Urothelium cell line (cell line): Measurements from ENCODE around the gene RAD51B.

Source experiments
- DNase-seq: peaks from one replicate; pipeline ENCODE4 v3.0.0; 2011; ENCODE audit warnings: low spot score, mixed read lengths
- FAIRE-seq: peaks from 2 replicates; lab custom pipeline; 2011; peaks lifted over from hg19 to GRCh38; lab: Jason Lieb, UNC

Gene RAD51B

DNA sequence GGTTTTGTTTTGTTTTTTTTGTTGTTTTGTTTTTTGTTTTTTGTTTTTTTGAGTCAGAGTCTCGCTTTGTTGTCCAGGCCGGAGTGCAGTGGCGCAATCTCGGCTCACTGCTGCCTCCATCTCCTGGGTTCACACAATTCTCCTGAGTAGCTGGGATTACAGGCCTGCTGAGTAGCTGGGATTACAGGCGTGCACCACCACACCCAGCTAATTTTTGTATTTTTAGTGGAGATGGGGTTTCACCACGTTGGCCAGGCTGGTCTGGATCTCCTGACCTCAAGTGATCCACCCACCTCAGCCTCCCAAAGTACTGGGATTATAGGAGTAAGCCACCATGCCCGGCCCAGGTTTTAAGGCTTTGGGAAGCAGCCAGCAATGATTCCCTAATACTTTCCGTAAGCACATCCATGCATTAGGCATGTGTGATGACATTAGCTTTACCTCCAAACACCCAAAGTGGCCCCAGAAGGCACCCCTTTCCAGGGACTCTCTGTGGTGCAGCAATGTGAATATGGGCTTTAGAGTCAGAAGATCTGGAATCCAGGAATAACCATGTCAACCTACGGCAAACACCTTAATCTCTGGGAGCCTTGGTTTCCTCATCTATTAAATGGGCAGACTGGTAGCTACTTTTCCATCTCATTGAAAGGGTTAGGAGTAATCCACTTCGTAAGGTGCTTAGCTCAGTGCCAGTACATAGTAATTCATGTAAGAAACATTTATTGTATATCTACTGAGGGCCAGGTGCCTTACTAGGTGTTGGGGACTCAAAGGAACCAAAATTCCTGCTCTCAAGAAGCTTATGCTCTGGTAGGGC is 820.4 kb downstream of the RAD51B start:
- DNase-seq (no peak), FAIRE-seq (no peak)

DNA sequence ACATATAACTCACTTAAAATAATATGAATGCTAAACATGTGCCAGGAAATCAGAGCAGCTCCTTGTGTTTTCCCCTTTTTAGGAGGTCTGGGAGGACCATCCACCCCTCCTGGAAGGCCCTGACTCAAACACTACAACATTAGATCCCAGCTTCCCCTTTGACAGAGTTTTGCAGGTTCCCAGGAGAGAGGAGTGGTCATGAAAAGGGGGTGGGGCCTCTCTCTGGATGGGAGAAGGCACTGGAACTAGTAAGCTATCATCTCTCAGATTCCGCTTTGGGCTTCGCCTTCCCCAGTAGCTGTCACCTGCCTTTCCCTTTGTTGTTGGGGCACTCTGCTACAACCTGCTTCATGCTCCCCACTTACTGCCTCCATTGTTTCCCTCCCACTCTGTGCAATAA is 824.1 kb downstream of the RAD51B start:
- FAIRE-seq = peak; percentile 63
- DNase-seq = no peak

DNA sequence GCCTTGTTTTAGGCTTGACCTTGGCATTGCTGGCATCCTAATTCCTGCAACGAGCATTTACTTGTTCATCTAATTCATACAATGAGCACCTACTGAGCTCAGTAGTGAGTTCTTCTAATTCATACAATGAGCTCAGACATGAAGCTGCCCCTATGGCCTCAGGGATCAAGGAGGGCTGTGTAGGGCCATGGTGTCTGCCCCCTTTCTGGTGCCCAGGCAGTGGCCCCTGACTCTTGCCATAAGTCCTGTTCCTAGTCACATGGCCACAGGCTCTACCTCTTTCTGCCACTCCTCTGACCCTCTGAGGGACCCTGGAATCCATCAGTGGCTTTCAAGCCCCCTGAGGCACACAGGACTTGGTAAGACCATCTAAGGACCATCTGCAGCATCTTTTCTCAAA is 824.5 kb downstream of the RAD51B start:
- DNase-seq (no peak), FAIRE-seq (peak; percentile 52)

DNA sequence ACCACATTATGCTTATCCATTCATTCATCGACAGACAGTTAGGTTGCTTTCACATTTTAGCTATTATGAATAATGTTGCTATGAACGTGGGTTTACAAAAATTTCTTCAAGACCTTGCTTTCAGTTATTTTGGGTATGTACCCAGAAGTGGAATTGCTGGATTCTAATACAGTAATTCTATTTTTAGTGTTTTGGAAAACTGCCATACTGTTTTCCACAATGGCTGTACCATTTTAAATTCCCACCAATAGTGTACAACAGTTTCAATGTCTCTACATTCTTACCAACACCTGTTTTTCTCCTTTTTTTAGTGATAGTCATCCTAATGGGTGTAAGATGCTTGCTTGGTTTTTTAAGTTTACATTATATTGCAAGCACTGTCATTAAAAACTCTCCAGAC is 825.8 kb downstream of the RAD51B start:
- no peak for DNase-seq
- FAIRE-seq = no peak

DNA sequence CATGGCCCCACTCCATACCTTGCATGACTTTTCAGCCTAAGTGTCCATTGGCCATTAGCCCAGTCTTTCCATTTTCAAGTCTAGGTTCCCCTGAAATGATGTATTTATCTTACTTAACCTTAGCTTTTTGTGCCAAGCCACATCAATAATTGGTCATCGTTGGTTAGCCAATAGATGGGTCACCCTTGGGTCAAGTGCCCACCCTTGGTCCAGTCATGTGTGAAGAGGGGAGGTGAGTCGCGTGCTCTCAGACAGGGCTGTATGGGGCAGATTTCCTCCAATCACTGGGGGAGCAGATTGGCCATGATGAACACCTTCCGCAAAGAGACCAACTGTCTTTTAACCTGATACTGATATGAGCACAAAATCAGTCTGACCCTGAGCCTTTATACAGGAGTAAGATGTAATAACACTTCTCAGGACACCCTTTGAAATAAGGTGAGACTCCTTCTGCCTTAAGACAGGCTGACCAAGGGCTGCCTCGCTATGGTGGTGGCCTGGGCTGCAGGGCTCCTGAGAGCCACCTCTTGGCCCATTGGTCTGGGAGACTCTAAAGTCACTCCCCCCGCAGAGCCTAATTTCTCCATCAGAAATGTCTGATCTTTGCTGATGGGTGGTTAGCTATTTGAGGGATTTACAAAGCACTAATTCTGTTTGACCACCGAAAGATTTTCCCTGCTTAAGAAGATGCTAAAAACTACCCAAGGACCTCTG is 830.1 kb downstream of the RAD51B start:
- FAIRE-seq (peak; percentile 98), DNase-seq (no peak)

DNA sequence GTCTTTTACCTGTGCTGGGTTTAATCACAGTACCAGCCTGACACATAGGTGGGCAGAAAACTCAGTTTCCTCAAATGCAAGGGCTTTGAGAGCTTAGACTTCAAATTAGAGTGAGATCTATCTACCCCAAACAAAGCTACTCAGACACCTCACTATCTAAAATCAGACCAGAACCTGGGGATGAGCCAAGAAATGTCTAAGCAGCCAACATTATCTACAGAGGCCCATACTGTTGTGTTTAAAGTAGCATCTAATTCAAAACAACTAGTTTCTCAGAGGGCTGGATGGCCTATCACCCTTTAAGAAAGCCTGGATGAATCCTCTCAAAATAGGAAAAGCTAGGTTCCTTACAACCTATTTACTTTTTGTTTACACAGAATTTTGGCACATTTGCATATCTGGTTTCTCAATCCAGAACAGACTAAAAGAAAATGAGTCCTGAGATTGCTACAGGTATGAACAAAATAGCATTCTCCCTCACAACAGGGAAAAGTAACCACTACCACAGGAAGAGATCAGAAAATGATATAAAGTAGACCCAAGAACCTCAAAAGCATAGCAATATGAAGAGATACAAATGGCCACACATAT is 830.9 kb downstream of the RAD51B start:
- FAIRE-seq = no peak
- DNase-seq = no peak

DNA sequence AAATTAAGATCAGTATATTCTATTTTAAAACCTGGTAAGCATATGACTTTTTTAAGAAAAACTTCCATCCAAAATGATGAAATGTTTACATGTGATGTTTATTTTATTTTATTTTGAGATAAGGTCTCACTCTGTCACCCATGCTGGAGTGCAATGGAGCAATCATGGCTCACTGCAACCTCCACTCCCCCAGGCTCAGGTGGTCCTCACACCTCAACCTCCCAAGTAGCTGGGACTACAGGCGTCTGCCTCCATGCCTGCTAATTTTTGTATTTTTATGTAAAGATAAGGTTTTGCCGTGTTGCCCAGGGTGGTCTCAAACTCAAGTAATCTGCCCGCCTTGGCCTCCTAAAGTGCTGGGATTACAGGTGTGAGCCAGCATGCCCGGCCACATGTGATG is 831.5 kb downstream of the RAD51B start:
- FAIRE-seq (peak; percentile 50), DNase-seq (no peak)

DNA sequence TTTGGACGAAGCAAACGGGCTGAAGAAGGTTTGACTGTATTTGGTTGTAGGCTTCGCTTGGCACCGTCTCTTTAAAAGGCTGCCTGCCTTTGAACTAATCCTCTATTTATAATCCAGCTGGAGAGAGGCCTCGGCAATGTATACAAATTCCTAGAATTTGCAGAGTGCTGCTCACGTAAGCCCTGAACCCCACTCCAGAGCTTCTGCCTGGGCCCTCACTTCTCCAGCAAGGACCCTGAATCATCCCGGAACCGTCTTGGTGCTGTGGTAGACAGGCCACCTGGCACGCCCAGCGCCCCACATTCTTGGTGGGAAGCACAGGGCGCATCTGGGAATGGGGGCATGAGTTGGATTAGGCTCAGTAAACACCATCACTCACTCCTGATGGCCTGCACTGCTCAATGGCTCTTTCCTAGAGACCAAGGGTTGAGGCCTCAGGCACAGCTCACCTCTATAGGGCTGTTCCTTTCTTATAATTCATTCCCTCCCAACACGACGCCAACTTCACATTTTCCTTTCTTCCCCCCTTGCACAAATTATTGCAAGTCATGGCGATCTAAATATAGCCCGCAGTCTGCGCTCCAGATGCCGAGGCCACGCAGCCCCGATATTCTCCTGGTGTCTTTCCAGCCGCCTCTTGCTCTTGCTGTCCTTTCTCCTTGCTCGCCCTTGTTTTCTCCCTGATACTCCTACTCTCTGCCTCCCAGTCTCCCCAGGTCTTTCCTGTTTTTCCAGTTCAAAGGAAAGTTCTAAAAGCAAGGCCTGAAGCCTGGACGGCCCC is 832.3 kb downstream of the RAD51B start:
- peak; percentile 66 for FAIRE-seq
- DNase-seq = no peak

DNA sequence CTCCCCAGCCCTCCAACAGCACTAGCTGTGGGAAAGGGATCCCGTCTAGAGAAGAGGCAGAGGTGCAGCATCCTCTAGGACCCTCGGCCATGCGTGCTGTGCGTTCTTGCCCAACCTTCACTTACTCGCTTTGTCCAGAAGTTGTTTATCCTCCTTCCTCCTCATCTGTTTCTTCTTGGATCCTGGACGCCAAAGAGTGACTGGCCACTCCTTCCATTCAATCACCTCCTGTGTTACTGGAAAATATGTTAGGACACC is 832.8 kb downstream of the RAD51B start:
- FAIRE-seq = peak; percentile 83

DNA sequence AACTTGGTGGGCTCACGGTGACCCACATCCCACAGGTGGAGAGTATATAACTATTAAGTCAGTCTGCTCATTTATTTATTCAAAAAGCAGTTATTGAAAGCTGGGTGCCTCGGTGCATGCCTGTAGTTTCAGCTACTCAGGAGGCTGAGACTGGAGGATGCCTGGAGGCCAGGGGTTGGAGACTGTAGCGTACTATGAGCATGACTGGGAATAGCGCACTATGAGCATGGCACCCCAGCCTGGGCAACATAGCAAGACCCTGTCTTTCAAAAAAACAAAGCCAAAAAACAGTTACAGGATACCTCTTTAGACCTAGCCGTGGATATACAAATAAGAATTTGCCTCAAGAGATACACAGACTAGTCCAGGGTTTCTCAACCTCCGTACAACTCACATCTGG is 833.5 kb downstream of the RAD51B start:
- FAIRE-seq = no peak
- DNase-seq = no peak

More for the DNA sequence above, 832.8 kb downstream of the RAD51B start:
- DNase-seq = no peak

DNA sequence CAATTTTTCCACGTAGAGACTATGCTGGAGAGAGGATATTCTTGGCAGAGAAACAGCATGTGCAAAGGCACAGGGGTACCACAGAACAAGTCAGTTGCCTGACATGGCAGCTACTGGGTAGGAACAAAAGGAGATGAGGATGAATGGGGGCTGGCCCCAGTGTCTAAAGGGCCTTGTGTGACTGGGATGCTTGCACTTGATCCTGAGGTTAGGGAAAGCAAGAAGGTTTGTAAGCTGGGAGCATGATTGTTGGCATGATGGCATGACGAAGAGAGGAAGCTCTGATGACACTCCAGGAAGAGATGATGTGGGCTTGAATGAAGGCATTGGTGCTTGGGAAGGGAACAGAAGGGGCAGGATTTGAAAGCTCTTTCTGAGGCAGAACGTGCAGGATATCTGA is 834.2 kb downstream of the RAD51B start:
- FAIRE-seq = peak; percentile 75
- no peak for DNase-seq

DNA sequence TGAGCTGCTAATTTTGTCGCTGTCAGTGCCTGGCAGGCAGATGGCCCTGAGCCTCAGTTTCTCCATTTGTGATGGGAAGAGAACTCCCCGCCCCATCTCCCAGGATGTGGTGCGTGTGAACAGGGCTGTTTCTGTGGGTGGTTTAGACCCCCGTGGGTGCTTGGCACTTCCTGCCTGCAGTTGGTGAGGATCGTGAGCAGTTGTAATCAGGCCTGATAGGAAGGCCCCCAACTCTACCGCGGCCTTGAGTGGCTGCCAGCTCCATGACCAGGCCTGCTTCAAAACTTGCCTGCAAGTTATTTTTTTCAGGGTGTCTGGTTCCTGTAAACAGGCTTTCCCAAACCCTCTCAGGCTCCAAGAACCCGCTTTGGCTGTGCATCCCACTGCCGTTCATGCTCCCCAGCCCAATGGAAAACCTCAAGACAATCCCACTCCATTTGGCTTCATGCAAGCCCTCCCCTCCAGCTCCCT is 834.9 kb downstream of the RAD51B start:
- DNase-seq (no peak), FAIRE-seq (peak; percentile 35)

DNA sequence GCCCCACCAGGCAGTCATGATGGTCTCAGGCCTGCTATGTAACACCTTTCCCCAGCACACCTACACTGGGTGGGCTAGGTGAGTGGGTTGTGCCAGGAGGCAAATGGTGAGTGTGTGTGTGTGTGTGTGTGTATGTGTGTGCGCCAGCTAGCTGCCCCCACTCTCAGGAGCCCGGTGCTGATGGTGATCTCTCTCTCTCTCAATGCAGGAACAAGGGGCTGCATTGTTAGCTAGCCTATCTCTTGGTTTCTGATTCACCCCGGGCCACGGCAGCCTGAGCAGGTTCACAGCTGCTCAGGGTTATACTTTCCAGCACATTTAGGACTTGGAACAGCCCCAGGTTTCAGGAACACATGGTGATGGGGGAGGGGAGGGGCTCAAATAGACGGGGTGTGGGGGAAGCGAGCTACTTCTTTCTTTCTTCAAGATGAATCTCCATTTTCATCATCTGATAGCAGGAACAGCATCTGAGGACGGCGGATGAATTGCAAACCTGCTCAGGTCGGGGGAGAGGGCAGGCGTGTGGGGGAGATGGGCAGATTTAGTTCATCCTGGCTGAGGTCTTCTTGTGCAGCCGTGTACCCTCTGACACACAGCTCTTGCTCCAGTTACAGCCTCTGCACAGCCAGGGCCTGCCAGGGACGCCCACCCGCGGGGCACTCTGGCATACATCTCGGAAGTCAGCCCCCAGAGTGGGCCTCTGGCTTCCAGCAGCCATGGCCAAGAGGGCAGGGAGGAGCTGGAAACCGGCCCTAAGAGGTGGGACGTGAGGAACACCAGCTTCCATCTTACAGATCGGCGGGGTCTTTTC is 835.6 kb downstream of the RAD51B start:
- FAIRE-seq (peak; percentile 98), DNase-seq (peak; percentile 80)

DNA sequence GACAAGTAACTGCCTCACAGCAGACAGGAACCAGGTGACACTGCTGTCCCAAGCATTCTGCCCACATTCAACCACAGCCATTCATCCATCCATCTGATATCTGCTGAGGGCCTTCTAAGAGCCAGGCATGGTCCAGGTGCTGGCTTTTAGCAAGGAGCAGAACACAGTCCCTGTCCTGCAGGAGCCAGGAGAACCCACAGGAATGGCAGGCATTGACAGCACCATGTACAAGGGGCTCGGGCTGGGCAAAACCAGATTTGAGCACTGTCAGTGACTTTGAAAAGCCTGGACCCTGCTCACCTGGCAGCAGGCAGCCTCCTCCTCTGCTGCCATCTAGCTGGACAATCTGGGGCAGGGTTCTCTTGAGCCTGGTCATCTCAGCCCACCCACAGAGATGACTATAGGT is 836.3 kb downstream of the RAD51B start:
- DNase-seq (no peak), FAIRE-seq (peak; percentile 74)

DNA sequence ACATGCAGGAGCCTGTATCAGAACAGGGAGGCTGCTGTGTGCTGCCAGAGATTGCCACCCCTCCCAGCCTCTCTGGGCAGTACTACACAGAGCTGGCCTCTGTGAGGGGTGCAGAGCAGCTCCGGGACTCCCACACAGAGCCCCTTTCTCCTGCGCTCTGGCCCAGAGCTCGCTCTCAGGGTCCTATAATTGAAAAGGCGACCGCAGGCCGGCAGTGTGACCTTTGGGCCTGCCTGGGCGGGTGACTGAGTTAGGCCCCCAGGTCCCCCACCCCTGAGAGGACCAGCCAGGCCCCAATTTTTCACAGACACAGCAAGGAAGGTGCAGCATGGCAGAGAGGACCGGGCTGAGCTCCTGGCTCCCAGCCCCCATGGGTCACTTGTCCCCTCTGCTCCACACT is 836.9 kb downstream of the RAD51B start:
- DNase-seq (no peak), FAIRE-seq (no peak)

DNA sequence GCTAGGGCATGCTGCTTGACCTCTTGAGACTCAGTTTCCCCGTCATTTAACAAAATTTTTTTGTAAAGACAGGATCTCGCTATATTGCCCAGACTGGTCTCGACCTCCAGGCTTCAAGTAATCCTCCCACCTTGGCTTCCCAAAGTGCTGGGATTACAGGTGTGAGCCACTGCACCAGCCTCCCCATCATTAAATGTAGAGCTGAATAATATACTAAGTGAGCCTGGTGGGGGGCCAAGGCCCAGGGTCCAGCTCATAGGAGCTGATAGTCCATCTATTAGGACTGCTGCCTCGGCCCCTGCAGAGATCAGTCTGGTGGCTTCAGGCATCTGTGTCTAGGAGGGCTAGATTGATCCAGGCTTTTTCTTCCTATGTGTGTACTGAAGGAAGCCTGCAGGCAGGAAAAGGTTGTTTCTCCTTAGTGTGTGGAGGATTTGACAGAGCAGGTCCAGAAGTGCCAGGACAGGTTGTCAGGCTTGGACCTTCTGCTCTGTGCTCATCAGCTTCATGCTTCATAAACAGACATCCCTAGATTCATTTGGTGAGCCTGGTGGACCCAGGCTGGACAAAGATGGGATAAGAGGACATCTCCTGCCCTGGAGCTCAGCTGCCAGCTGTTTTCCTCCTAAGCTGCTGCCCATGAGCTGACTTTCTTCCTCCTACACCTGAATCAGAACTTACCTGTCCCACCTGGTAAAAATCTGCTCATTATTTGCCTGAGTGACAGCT is 837.9 kb downstream of the RAD51B start:
- FAIRE-seq = peak; percentile 58

DNA sequence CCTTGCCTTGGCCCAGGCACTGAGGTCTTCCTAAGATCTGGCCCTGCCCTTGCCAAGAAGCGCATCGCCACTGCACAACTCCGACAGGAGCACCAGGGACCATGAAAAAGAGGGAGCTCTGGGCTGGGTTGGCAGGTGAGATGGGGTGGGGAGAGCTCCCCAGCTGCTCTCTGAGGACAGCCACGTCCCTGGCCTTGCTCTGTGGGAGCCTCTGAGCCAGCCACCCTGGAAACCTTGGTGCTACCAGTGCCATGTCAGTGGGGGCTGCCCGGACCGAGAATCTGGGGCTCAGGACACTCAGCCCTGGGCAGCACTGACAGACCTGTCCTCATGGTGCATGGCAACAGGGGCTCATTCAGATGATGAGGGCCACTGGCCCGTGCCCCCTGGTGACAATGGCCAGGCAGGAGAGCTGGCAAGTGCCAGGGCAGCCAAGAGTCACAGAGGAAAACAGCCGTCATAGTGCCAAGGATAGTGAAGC is 838.5 kb downstream of the RAD51B start:
- DNase-seq (no peak), FAIRE-seq (no peak)

More for the DNA sequence above, 837.9 kb downstream of the RAD51B start:
- no peak for DNase-seq

DNA sequence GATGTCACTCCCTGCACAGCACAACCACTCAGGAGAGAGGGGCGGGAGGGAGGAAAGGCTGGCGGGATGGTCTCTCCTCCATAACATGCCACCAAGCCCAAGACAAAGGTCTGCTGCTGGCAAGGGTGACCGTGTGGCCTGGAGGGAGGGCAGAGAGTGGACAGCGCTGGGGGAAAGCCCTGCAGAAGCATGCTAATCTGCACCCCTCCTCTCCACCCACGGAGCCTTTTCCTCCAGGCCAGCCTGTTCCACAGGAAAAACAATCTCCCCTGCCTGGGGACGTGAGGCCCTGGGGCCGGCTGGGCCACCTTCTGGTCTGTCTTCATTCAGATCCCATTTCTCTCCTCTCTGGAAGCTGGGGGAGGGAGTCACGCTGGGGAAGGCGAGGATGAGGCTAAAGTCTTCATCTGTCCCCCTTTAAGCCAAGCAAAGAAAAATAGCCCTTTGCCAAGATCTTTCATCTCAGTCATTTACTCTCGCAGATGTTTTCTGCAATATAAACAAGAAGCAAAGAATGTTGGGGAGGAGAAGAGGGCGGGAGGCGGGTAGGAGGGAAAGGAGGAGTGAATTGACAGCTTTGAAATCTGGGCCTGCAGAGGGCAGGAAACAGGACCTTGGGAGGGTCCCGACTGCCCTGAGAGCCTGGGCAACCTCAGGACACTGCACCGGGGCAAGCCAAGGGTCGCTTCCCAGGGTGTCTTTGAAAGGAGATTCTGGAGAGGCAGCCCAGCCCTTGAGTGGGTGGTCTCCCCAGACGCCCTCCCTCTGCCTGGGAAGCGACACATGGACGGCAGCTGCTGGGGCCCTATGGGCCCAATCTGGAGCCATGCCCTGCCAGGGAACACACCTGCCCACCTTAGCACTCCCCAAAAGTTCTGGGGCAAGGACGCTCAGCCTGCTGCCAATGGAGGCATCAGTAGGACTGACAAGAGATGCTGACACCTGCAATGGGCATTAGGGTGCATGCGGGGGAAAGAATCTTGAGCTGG is 839.7 kb downstream of the RAD51B start:
- no peak for DNase-seq
- FAIRE-seq = no peak
